ENCODE measurements around the gene SLC25A23. TPM values are rescaled to one million over a fixed set of nuclear protein-coding genes. Genes with fewer than 3 reads are reported as not detected.

Gene SLC25A23
- total and polyA plus RNA-seq, 2 experiments from 2014 or later: 56.6 to 59.0 TPM

- 84% methylated on average over 4 of the region's 4 CpGs for WGBS (ENCODE audit: low lambda C conversion rate, missing lambda C conversion rate)
- H3K27me3 ChIP-seq: no peaks in the 10 kb centered on the region
- no peak for DNase-seq (ENCODE audit: low spot score)
- no peak overlapping the region for H3K4me3 ChIP-seq
- no peaks in the 10 kb centered on the region for H3K4me1 ChIP-seq (ENCODE audit: insufficient read depth)
- H3K9me2 ChIP-seq (replicated peaks; ENCODE audit: insufficient read depth): no peaks in the 10 kb centered on the region
- no peak overlapping the region for H3K27ac ChIP-seq
- TF ChIP-seq EZH2 (IDR thresholded peaks at IDR 0.05; ENCODE audit: borderline replicate concordance): no peak
- TF ChIP-seq EZH2phosphoT487 (IDR thresholded peaks at IDR 0.05; ENCODE audit: low read depth, severe bottlenecking, unreplicated experiment): no peak
- TF ChIP-seq CTCF (IDR thresholded peaks at IDR 0.05; ENCODE audit: poor library complexity): no peak
- no peaks in the 10 kb centered on the region for H3K9me3 ChIP-seq (ENCODE audit: low read depth)
- H2AFZ ChIP-seq: no peak overlapping the region
- no peak overlapping the region for H3K4me2 ChIP-seq
- H4K20me1 ChIP-seq (ENCODE audit: insufficient read depth, poor library complexity, severe bottlenecking): no peaks in the 10 kb centered on the region
- H3K36me3 ChIP-seq (replicated peaks; ENCODE audit: insufficient read depth, low read depth): no peaks in the 10 kb centered on the region
- H3K79me2 ChIP-seq: no peaks in the 10 kb centered on the region
Observed at GRCh38 chr19:6491802-6492592, 32.4 kb upstream of the SLC25A23 start.

- no peak overlapping the region for H3K27ac ChIP-seq
- H3K4me3 ChIP-seq: no peak overlapping the region
- no peaks in the 10 kb centered on the region for H3K36me3 ChIP-seq (replicated peaks; ENCODE audit: insufficient read depth, low read depth)
- TF ChIP-seq CTCF (IDR thresholded peaks at IDR 0.05; ENCODE audit: poor library complexity): no peak
- no peak for TF ChIP-seq EZH2phosphoT487 (IDR thresholded peaks at IDR 0.05; ENCODE audit: low read depth, severe bottlenecking, unreplicated experiment)
- TF ChIP-seq EZH2 (IDR thresholded peaks at IDR 0.05; ENCODE audit: borderline replicate concordance): no peak
- no peaks in the 10 kb centered on the region for H3K4me1 ChIP-seq (ENCODE audit: insufficient read depth)
- DNase-seq (ENCODE audit: low spot score): no peak
- H3K79me2 ChIP-seq: no peaks in the 10 kb centered on the region
- H3K27me3 ChIP-seq: no peaks in the 10 kb centered on the region
- H4K20me1 ChIP-seq (ENCODE audit: insufficient read depth, poor library complexity, severe bottlenecking): no peaks in the 10 kb centered on the region
- no peak overlapping the region for H3K4me2 ChIP-seq
- no peak overlapping the region for H2AFZ ChIP-seq
- WGBS (ENCODE audit: low lambda C conversion rate, missing lambda C conversion rate): 84% methylated on average over 2 of the region's 2 CpGs
- no peaks in the 10 kb centered on the region for H3K9me3 ChIP-seq (ENCODE audit: low read depth)
- no peaks in the 10 kb centered on the region for H3K9me2 ChIP-seq (replicated peaks; ENCODE audit: insufficient read depth)
Observed at GRCh38 chr19:6490134-6490533, 30.5 kb upstream of the SLC25A23 start.

GRCh38 chr19:6489278-6490061, 29.9 kb upstream of the SLC25A23 start:
- H3K9me2 ChIP-seq (replicated peaks; ENCODE audit: insufficient read depth): no peaks in the 10 kb centered on the region
- 65% methylated on average over 15 of the region's 15 CpGs for WGBS (ENCODE audit: low lambda C conversion rate, missing lambda C conversion rate)
- TF ChIP-seq EZH2phosphoT487 (IDR thresholded peaks at IDR 0.05; ENCODE audit: low read depth, severe bottlenecking, unreplicated experiment) (no peak), EZH2 (IDR thresholded peaks at IDR 0.05; ENCODE audit: borderline replicate concordance) (no peak), CTCF (IDR thresholded peaks at IDR 0.05; ENCODE audit: poor library complexity) (no peak)
- no peaks in the 10 kb centered on the region for H3K4me1 ChIP-seq (ENCODE audit: insufficient read depth)
- no peaks in the 10 kb centered on the region for H3K9me3 ChIP-seq (ENCODE audit: low read depth)
- no peak overlapping the region for H3K4me3 ChIP-seq
- no peaks in the 10 kb centered on the region for H4K20me1 ChIP-seq (ENCODE audit: insufficient read depth, poor library complexity, severe bottlenecking)
- H3K27me3 ChIP-seq: no peaks in the 10 kb centered on the region
- no peaks in the 10 kb centered on the region for H3K79me2 ChIP-seq
- no peak overlapping the region for H3K27ac ChIP-seq
- DNase-seq (ENCODE audit: low spot score): no peak
- H3K4me2 ChIP-seq: no peak overlapping the region
- H3K36me3 ChIP-seq (replicated peaks; ENCODE audit: insufficient read depth, low read depth): no peaks in the 10 kb centered on the region
- no peak overlapping the region for H2AFZ ChIP-seq
